Activated T-helper 2 cell treated with anti-CD3 and anti-CD28 coated beads, Interferon-gamma antibody, Interleukin-2, Interleukin-4, amounts not matched to agents 10 μg/mL and 5 μg/mL and 100 μg/mL, durations not matched to agents 14 hours and 24 hours and 36 hours (primary cell): ENCODE results near the gene UGT1A5. TPM values are rescaled to one million over a fixed set of nuclear protein-coding genes. Genes with fewer than 3 reads are reported as not detected.

ENCODE experiments used
- DNase-seq: peaks from one replicate; pipeline ENCODE4 v3.0.0; 2021; ENCODE audit warnings: low spot score
- H3K27ac Mint-ChIP-seq: one replicate; pipeline ENCODE4 v1.8.0; 2021; ENCODE audit warnings: mixed read lengths
- H3K27me3 Mint-ChIP-seq: one replicate; pipeline ENCODE4 v1.8.0; 2021; ENCODE audit warnings: low read depth, mixed read lengths
- H3K36me3 Mint-ChIP-seq: one replicate; pipeline ENCODE4 v1.8.0; 2021; ENCODE audit warnings: low read depth, mixed read lengths
- H3K4me1 Mint-ChIP-seq: one replicate; pipeline ENCODE4 v1.8.0; 2021; ENCODE audit warnings: low read depth, mixed read lengths
- H3K4me3 Mint-ChIP-seq: one replicate; pipeline ENCODE4 v1.8.0; 2021; ENCODE audit warnings: low read depth, mild to moderate bottlenecking, moderate library complexity, mixed read lengths
- H3K9me3 Mint-ChIP-seq: one replicate; pipeline ENCODE4 v1.8.0; 2021; ENCODE audit warnings: mixed read lengths
- intact Hi-C: fragments of 100-400 bp; cut with micrococcal nuclease; formaldehyde crosslinking; loops from one replicate; pipeline ENCODE4 v1.15.1; 2023
- total RNA-seq: library from RNA; stranded (reverse); gene quantifications from 2 replicates; pipeline ENCODE4 v1.2.3, GENCODE V29; 2022

The UGT1A5 gene
- total RNA-seq, 1 donor from 2014 or later: not detected

DNA sequence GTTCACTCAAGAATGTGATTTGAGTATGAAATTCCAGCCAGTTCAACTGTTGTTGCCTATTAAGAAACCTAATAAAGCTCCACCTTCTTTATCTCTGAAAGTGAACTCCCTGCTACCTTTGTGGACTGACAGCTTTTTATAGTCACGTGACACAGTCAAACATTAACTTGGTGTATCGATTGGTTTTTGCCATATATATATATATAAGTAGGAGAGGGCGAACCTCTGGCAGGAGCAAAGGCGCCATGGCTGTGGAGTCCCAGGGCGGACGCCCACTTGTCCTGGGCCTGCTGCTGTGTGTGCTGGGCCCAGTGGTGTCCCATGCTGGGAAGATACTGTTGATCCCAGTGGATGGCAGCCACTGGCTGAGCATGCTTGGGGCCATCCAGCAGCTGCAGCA is 47.3 kb downstream of the UGT1A5 start, which contains the start of gene UGT1A1:
TSS of gene UGT1A1 (plus strand) at position 228 of the 400 bp plus-strand sequence. CDS start at position 246, 18 bp downstream.
- Mint-ChIP-seq H3K27me3 (peaks cover 6% of the 10 kb centered on the region), H3K4me1 (peaks cover 3% of the 10 kb centered on the region), H3K36me3 (no peaks in the 10 kb centered on the region), H3K9me3 (no peaks in the 10 kb centered on the region), H3K4me3 (no peak within 1 kb of the TSS), H3K27ac (no peak within 1 kb of the TSS)
- no peak for DNase-seq
- intact Hi-C loops: no loop called here

DNA sequence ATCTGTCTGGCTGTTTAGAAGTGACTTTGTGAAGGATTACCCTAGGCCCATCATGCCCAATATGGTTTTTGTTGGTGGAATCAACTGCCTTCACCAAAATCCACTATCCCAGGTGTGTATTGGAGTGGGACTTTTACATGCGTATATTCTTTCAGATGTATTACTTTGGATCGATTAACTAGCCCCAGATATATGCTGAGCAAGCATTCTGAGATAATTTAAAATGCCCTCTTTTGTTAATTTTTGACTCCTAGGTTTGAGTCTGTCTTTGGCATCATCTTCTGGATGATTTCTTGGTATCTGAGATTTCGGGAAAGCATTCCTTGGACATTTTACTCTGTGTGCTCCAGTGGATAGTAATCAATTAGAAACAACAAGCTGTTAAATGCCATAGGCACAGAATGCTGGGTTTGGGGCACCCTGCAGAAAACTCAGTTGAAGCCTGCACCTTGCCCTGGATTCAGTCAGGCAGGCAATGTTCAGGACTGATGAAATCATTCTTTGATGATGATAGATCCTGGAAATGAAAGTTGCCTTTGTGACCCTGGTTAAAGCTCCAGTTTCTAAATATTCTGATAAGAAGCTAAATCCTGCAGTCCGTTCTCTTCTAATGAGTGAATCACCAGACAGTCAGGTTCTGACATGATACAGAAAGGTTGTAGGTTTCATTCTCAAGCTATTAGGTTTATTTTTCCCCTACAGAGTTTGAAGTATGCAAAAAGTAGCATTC is 48.5 kb downstream of the UGT1A5 start:
- Mint-ChIP-seq H3K4me3 (no peak overlapping the region), H3K9me3 (no peaks in the 10 kb centered on the region), H3K4me1 (peaks cover 3% of the 10 kb centered on the region), H3K27me3 (peaks cover 6% of the 10 kb centered on the region), H3K27ac (no peak overlapping the region), H3K36me3 (no peaks in the 10 kb centered on the region)
- no peak for DNase-seq
- intact Hi-C loops: no loop called here

GRCh38 chr2:233764264-233764663 is 51.6 kb downstream of the UGT1A5 start:
- no peak overlapping the region for H3K4me3 Mint-ChIP-seq
- no peaks in the 10 kb centered on the region for H3K9me3 Mint-ChIP-seq
- intact Hi-C loops: no loop called here
- peaks cover 3% of the 10 kb centered on the region for H3K4me1 Mint-ChIP-seq
- H3K36me3 Mint-ChIP-seq: no peaks in the 10 kb centered on the region
- no peak for DNase-seq
- no peak overlapping the region for H3K27ac Mint-ChIP-seq
- H3K27me3 Mint-ChIP-seq: peaks cover 6% of the 10 kb centered on the region

DNA sequence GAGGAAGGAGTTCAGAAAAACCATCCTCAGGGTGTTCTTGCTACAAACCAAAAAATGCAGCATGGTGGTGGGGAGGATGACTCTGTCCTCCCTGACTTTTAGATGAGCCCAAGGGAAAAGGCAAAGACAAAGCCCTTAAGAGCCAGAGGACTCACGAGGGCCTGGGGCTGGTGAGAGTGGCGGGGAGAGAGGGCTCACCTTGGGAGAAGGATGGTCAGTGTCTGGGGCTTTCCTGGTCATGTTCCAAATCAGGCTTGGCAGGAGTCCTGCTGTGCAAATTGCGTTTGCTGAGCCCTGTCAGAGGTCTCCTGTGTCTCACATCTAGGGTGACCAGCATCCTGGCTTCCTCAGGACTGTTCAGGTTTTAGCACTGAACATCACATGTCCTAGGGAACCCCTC is 52.1 kb downstream of the UGT1A5 start:
- DNase-seq: no peak
- H3K9me3 Mint-ChIP-seq: no peaks in the 10 kb centered on the region
- H3K36me3 Mint-ChIP-seq: no peaks in the 10 kb centered on the region
- H3K27me3 Mint-ChIP-seq: peaks cover 6% of the 10 kb centered on the region
- H3K4me1 Mint-ChIP-seq: peaks cover 3% of the 10 kb centered on the region
- no peak overlapping the region for H3K27ac Mint-ChIP-seq
- H3K4me3 Mint-ChIP-seq: no peak overlapping the region
- intact Hi-C loops: no loop called here

DNA sequence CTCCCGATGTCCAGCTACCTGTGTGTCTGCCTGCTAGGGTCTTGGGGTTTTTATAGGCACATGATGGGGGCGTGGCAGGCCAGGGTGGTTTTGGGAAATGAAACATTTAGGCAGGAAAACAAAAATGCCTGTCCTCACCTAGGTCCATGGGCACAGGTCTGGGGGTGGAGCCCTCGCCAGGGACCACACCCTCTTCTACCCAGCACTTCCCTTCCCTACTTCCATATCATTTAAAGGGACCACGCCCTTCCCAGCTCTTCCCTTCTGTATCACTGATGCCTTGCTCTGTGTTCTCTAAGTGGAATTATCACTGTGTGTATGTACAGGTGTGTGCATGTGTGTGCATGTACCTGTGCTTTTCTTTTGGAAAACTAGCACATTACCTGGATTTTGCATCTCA is 53.7 kb downstream of the UGT1A5 start:
- no peak overlapping the region for H3K27ac Mint-ChIP-seq
- no peaks in the 10 kb centered on the region for H3K36me3 Mint-ChIP-seq
- intact Hi-C loops: no loop called here
- peaks cover 6% of the 10 kb centered on the region for H3K27me3 Mint-ChIP-seq
- DNase-seq: no peak
- no peaks in the 10 kb centered on the region for H3K9me3 Mint-ChIP-seq
- no peak overlapping the region for H3K4me3 Mint-ChIP-seq
- H3K4me1 Mint-ChIP-seq: peaks cover 3% of the 10 kb centered on the region

DNA sequence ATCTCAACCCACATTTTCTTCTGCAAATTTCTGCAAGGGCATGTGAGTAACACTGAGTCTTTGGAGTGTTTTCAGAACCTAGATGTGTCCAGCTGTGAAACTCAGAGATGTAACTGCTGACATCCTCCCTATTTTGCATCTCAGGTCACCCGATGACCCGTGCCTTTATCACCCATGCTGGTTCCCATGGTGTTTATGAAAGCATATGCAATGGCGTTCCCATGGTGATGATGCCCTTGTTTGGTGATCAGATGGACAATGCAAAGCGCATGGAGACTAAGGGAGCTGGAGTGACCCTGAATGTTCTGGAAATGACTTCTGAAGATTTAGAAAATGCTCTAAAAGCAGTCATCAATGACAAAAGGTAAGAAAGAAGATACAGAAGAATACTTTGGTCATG is 55.4 kb downstream of the UGT1A5 start:
- H3K27ac Mint-ChIP-seq: no peak overlapping the region
- no peaks in the 10 kb centered on the region for H3K9me3 Mint-ChIP-seq
- no peak overlapping the region for H3K4me3 Mint-ChIP-seq
- intact Hi-C loops: no loop called here
- H3K36me3 Mint-ChIP-seq: no peaks in the 10 kb centered on the region
- peaks cover 3% of the 10 kb centered on the region for H3K4me1 Mint-ChIP-seq
- H3K27me3 Mint-ChIP-seq: peaks cover 6% of the 10 kb centered on the region
- DNase-seq: no peak

DNA sequence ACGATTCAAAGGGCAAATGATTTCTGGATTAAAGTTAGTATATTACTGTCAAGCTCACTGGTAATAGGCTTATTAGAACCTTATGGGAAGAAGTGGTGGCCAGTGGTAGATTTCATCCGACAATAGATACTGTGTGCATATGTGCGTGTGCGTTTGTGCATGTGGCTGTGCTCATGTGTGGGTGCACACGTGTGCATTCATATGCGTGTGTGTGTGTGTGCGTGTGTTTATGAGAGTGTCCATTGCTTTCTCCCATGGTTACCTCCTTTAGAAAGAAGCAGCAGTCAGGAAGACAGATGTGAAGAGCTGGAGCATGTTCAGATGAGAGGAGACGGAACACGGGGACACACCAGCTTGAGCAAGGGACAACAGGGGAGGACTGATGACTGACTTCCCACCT is 56.6 kb downstream of the UGT1A5 start:
- Mint-ChIP-seq H3K36me3 (no peaks in the 10 kb centered on the region), H3K4me3 (no peak overlapping the region), H3K27ac (no peak overlapping the region), H3K4me1 (peaks cover 3% of the 10 kb centered on the region), H3K27me3 (peaks cover 2% of the 10 kb centered on the region), H3K9me3 (no peaks in the 10 kb centered on the region)
- no peak for DNase-seq
- intact Hi-C loops: no loop called here

DNA sequence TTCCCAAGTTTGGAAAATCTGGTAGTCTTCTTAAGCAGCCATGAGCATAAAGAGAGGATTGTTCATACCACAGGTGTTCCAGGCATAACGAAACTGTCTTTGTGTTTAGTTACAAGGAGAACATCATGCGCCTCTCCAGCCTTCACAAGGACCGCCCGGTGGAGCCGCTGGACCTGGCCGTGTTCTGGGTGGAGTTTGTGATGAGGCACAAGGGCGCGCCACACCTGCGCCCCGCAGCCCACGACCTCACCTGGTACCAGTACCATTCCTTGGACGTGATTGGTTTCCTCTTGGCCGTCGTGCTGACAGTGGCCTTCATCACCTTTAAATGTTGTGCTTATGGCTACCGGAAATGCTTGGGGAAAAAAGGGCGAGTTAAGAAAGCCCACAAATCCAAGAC is 59.4 kb downstream of the UGT1A5 start:
- intact Hi-C loops: no loop called here
- H3K27ac Mint-ChIP-seq: no peak overlapping the region
- H3K4me3 Mint-ChIP-seq: no peak overlapping the region
- H3K4me1 Mint-ChIP-seq: no peaks in the 10 kb centered on the region
- H3K27me3 Mint-ChIP-seq: no peaks in the 10 kb centered on the region
- peaks cover 4% of the 10 kb centered on the region for H3K9me3 Mint-ChIP-seq
- DNase-seq: no peak
- H3K36me3 Mint-ChIP-seq: no peaks in the 10 kb centered on the region

DNA sequence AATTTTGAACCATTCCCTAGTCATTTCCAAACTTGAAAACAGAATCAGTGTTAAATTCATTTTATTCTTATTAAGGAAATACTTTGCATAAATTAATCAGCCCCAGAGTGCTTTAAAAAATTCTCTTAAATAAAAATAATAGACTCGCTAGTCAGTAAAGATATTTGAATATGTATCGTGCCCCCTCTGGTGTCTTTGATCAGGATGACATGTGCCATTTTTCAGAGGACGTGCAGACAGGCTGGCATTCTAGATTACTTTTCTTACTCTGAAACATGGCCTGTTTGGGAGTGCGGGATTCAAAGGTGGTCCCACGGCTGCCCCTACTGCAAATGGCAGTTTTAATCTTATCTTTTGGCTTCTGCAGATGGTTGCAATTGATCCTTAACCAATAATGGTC is 59.9 kb downstream of the UGT1A5 start:
- Mint-ChIP-seq H3K36me3 (no peaks in the 10 kb centered on the region), H3K9me3 (peaks cover 4% of the 10 kb centered on the region), H3K4me3 (no peak overlapping the region), H3K27ac (no peak overlapping the region), H3K27me3 (no peaks in the 10 kb centered on the region), H3K4me1 (no peaks in the 10 kb centered on the region)
- intact Hi-C loops: no loop called here
- no peak for DNase-seq

DNA sequence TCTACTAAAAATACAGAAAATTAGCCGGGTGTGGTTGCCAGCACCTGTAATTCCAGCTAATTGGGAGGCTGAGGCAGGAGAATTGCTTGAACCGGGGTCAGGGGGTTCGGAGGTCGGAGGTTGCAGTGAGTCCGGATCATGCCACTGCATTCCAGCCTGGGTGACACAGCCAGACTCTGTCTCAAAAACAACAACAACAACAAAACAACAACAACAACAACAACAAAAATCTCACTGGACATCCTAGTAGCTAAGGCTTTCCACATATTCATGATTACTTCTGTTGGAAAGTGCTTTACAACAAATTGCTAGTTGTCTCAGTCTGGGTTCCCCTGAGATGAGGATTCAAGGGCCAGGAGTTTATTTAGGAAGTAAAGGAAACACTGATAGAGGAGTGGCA is 61.1 kb downstream of the UGT1A5 start:
- Mint-ChIP-seq H3K4me1 (no peaks in the 10 kb centered on the region), H3K4me3 (no peak overlapping the region), H3K36me3 (no peaks in the 10 kb centered on the region), H3K27me3 (no peaks in the 10 kb centered on the region), H3K27ac (no peak overlapping the region), H3K9me3 (peaks cover 4% of the 10 kb centered on the region)
- DNase-seq: no peak
- intact Hi-C loops: no loop called here

- Mint-ChIP-seq H3K4me1 (no peaks in the 10 kb centered on the region), H3K9me3 (peaks cover 4% of the 10 kb centered on the region), H3K27me3 (no peaks in the 10 kb centered on the region), H3K4me3 (no peak overlapping the region), H3K27ac (no peak overlapping the region), H3K36me3 (no peaks in the 10 kb centered on the region)
- no peak for DNase-seq
- intact Hi-C loops: no loop called here
Measured at GRCh38 chr2:233775414-233775813, 62.7 kb downstream of the UGT1A5 start.

GRCh38 chr2:233778030-233778429 is 65.3 kb downstream of the UGT1A5 start, which contains the start of gene MROH2A:
MROH2A (plus strand) TSS chr2:233778330; CDS start chr2:233779359, 1,029 bp downstream.
- DNase-seq: no peak

GRCh38 chr2:233779722-233780121 is 67.0 kb downstream of the UGT1A5 start:
- Mint-ChIP-seq H3K9me3 (peaks cover 4% of the 10 kb centered on the region), H3K36me3 (no peaks in the 10 kb centered on the region), H3K27me3 (peaks cover 4% of the 10 kb centered on the region), H3K4me1 (no peaks in the 10 kb centered on the region), H3K4me3 (no peak overlapping the region), H3K27ac (no peak overlapping the region)
- intact Hi-C loops: no loop called here
- no peak for DNase-seq

More at GRCh38 chr2:233778030-233778429, 65.3 kb downstream of the UGT1A5 start, which contains the start of gene MROH2A:
- Mint-ChIP-seq H3K27ac (no peak within 1 kb of the TSS), H3K4me1 (no peaks in the 10 kb centered on the region), H3K36me3 (no peaks in the 10 kb centered on the region), H3K4me3 (no peak within 1 kb of the TSS), H3K9me3 (peaks cover 4% of the 10 kb centered on the region), H3K27me3 (peaks cover 4% of the 10 kb centered on the region)
- intact Hi-C loops: no loop called here
